ENCODE measurements around the gene KDM7A.

GRCh38 chr7:140078392-140078791, 98.4 kb downstream of the KDM7A start:
- TF ChIP-seq CTCF (IDR thresholded peaks at IDR 0.05; ENCODE audit: low read depth, low read length), result no peak
- no peak for TF ChIP-seq MAX (IDR thresholded peaks at IDR 0.05; ENCODE audit: low read depth, low read length)
- no peak for TF ChIP-seq POLR2A (IDR thresholded peaks at IDR 0.05; ENCODE audit: extremely low read depth, insufficient read length)

Data from NB4 (cell line).